DMS 273 treated with DMSO at 0.1 percent for 48 hours (cell line): ENCODE results near the gene KCTD21.
"Not testable (repeated sequence)": the region's sequence is repeated elsewhere in the genome, so short reads cannot be mapped to it uniquely, and the experiment has no call there.

ENCODE experiments used
- DNase-seq: peaks from one replicate; lab custom pipeline; 2025; lab: John Stamatoyannopoulos, UW

KCTD21 gene

DNA sequence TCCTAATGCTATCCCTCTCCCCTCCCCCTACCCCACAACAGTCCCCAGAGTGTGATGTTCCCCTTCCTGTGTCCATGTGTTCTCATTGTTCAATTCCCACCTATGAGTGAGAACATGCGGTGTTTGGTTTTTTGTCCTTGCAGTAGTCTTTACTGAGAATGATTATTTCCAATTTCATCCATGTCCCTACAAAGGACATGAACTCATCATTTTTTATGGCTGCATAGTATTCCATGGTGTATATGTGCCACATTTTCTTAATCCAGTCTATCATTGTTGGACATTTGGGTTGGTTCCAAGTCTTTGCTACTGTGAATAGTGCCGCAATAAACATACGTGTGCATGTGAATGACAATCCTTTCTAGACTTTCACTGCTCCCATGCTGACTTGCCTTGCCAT, 12.6 kb downstream of the KCTD21 start:
- DNase-seq: not testable (repeated sequence)

DNA sequence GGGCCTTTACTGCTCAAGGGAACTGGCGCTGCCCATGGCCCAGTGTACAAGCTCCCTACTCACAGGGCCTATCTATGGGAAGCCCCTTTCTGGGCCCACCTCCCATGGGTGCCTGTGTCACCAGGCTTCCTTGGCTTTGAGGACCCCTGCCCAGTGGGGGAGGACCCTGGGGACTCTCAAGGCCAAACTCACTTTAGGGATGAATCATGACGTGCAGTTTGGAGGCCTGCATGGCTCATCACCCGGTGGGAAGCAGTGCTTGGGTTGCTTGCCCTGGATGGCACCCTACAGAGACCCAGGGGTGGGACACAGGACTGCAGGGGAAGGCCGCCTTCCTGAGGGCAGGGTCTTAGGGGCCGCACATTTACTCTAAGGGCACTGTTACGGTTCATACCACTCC, 16.5 kb downstream of the KCTD21 start:
- no peak for DNase-seq

DNA sequence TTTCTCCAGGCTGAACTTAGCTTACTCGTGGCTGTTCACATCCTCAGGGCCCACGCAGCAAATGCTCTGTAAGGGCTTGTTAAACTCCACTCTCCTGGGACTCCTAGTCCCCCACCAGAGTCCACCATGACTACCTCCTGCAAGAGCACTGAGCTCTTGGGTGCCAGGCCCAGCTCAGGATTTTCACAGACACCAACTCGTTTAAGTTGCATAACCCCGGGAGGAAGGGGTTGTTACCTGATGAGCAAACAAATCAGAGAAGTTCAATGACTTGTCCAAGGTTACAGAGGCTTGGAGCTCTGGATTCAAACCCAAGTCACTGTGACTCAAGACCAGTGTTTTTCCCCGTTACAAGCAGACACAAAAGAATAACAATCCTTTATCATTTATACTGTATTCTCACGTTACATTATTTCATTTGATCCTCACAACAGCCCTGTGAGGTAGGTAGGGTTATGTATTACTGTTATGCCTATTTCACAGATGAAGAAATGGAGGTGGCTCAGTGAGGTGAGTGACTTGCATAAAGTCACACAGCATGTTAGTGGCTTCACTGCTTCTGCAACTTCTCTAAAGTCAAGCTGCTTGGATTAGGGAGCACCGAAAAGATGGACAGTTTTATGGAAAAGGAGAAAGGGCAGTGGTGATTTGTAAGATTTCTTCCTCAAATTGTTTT, 17.4 kb downstream of the KCTD21 start:
- DNase-seq: no peak

DNA sequence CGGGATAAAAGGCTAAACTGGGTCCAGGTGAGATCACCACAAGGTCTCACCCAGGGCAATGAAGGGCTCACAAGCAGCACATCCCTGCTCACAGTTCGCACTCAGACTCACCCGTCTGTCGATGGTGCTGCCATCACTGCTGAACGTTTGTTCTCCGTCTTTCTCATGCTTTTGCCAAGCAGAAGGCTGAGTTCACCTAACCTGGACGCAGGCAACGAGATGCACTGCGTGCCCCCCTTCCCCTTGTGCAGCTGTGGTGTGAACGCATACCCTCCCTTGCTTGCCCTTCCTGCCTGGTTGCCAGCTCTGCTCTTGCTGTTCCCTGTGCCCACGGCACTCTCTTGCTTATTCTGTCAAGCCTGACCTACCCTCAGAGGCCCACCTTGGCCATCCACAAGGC, 18.0 kb downstream of the KCTD21 start:
- DNase-seq: no peak

GRCh38 chr11:78168539-78169477, 19.6 kb downstream of the KCTD21 start:
- DNase-seq: no peak

- DNase-seq: no peak
These were observed 21.5 kb downstream of the KCTD21 start for GRCh38 chr11:78166855-78167469.

DNA sequence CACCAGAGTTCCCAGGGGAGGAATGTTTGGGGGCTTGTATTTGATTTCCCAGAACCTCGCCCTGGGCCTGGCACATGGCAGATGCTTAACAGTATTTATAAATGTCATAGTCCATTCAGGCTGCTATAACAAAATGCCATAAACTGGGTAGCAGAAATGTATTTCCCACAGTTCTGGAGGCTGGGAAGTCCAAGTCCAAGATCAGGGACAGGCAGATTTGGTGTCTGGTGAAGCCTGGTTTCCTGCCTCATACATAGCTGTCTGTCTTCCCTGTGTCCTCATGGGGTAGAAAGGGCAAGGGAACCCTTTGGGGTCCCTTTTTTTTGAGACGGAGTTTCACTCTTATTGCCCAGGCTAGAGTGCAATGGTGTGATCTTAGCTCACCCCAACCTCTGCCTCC, 24.0 kb downstream of the KCTD21 start:
- DNase-seq: no peak

- DNase-seq: no peak
These were observed 24.6 kb downstream of the KCTD21 start for GRCh38 chr11:78163828-78164227.

GRCh38 chr11:78161962-78162371, 26.5 kb downstream of the KCTD21 start:
- DNase-seq: no peak

DNA sequence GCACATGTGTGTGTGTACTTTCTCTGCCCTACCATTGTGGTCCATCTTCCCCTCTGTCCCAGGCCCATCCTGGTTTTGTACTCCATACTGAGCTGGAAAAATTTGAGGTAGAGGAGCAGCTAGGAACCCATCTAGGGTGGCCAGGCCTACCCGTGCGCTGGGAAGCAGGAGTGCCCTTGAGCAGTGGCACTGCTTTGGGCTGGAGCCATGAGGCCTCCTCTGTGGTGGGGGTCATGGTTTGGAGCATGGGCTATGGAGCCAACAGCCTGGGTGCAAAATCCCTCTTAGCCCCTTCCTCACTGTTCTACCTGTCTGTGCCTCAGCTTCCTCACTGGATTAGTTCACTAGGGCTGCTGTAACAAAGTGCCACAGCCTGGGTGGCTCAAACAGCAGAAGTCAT, 27.1 kb downstream of the KCTD21 start:
- DNase-seq: no peak

- DNase-seq: no peak
These were observed 27.9 kb downstream of the KCTD21 start for GRCh38 chr11:78160557-78160956.

DNA sequence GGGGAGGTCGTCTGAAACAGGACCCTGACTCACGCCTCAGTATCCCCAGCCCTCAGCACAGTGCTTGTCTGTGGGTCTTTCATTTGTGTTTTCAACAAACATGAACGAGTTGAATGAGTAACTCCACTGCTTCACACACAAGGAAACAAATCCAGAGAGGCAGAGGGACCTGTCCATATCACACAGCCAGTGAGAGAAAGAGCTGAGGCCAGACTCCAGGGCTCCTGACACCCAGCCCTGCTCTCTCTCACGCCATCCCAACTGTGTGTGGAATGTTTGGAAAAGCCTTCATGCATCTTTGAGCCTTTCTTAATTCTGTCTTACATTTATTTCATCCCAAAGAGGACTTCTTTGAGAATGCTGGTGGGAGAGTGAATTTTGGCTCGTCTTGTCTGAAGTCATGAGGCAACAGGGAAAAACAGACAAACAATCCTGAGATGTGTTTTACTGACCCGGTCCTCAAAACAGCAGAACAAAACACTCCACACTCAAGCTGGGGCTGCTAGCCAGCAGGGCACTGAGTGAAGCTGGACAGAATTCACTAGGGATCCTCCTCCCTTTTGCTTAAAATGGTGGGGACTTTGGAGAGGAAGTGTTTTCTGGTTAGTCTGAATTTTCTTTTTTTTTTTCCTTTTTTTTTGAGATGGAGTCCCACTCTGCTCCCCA, 29.3 kb downstream of the KCTD21 start:
- no peak for DNase-seq

GRCh38 chr11:78156127-78156844, 32.1 kb downstream of the KCTD21 start:
- no peak for DNase-seq

DNA sequence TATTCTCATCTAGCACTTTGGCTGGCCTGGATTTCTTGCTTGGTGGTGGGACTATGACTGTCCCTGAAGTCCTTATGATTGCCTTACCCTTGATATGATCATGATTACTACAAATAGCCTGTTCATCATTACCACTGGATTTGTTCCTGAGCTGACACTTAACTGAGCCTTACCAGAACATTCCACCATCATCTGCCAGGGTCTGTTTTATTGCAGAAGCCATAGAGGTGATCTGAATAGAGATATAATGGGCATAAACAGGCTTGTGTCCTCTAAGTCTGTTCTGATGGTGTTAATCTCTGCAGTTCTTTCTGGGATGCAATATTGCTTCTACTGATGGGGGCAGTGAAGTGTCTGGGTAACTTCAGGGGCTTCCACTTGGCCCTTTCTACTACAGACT, 36.6 kb downstream of the KCTD21 start:
- DNase-seq: no peak

DNA sequence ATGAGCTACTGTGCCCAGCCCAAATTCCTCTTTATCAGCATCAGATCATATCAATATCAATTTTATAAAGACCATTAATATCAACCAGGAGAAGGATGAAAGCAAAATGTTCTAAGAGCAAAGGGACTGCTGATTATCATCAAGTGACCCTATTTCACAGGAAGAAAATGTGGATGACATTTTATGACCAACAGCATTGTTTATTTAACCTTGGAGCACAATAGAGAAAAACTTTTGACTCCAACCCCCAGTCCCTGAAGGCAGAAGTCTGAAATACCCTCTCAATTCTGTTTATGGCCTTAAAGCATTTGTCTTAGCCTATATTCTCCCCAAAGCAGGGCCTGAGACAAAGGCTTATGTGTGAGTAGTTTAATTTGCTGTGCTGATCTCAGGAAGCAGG, 37.7 kb downstream of the KCTD21 start:
- DNase-seq: no peak

DNA sequence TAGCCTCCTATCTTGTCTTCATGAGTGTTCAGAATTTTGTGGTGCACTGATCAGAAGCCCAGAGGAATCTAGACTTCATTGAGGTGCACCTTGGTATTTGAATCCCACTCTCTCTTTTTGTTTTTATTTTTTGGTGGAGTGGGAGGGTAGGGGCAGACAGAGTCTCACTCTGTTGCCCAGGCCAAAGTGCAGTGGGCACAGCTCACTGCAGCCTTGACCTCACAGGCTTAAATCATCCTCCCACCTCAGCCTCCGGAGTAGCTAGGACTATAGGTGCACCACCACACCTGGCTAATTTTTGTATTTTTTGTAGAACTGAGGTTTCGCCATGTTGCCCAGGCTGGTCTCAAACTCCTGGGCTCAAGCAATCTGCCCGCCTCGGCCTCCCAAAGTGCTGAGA, 38.1 kb downstream of the KCTD21 start:
- DNase-seq: no peak

DNA sequence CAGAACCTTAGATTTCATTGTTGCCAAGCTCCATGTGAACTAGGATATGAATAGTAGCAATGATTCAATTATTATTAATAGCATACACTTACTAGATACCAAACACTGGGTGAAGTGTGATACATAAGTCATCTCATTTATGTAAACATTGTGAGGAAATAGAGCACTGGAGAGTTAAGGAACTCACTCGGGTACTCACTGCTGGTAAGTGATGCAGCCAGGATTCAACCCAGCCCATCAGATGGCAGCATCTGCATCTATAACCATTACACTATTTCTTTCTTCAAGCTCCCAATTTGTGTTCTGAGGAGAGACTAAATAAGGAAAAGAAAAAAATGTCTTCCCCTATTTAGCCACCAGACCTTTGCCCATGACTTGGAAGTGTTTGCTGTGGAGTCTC, 38.8 kb downstream of the KCTD21 start:
- DNase-seq: no peak

DNA sequence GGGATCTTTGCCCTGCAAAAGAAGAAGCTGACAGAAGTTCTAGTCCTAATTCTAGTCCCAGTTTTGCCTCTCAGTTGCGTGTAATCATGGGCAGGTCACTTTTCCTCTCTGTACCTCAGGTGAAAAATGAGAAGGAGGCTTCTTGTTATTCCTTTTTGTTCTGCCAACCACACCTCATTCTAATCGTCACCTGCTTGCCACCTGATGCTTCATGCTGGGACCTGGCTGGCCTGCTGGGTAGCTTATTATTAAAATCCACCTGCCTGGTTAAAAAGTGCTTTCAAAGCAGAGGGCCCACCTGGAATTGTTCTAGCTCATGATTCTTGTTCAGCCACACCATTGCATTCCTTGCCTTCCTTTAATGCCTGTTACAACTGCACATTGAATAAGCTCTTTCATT, 40.6 kb downstream of the KCTD21 start:
- DNase-seq: no peak

DNA sequence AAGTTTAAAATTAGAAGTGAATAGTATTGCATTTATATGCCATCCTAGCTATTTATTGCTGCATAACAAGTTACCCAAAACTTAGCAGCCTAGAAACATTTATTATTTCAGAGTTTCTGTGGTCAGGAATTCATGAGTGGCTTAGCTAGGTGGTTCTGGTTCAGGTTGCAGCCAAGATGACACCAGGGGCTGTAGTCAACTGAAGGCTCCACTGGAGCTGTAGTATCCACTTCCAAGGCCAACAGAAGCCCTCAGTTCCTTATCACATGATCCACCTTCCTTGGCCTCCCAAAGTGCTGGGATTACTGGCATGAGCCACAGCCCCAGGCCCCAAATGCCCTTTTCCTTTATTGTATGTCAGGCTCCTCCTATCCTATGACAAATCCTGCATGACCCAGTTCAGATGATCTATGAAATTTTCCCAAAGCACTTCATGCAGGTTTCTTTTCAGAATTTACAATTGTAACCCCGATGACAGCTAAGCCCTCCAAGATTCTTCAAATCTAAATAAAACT, 42.9 kb downstream of the KCTD21 start:
- no peak for DNase-seq

DNA sequence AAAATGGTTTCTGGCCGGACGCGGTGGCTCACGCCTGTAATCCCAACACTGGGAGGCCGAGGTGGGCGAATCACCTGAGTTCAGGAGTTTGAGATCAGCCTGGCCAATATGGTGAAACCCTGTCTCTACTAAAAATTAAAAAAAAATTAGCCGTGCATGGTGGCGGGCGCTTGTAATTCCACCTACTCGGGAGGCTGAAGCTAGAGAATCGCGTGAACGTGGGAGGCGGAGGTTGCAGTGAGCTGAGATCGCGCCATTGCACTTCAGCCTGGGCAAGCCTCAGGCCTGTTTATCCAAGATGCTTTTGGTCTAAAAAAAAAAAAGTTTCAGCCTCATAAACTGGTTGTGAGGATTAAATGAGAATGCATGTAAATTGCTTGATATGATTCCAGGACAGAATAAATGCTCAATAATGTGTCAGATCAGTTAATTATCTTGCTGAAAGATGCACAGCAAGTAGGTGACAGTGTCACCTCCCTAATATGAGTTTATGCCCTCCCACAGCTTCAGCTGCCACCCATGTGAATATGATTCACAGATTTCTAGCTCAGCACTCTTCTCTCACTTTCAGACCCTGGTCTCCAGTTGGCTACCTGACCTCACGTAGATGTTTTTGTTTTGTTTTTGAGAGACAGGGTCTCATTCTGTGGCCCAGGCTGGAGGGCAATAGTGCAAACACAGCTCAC, 47.9 kb downstream of the KCTD21 start:
- DNase-seq: no peak
